H9 (cell line): ENCODE measurements around the gene KCNK1. TPM values are rescaled to one million over a fixed set of nuclear protein-coding genes. Genes with fewer than 3 reads are reported as not detected.

Source experiments
- DNase-seq: peaks from one replicate; pipeline ENCODE4 v3.0.0-alpha.2; 2017
- H2AFZ ChIP-seq: one replicate; pipeline ENCODE4 v1.6.1; 2013; ENCODE audit warnings: mild to moderate bottlenecking, low read length, control low read depth, moderate library complexity
- H2AK5ac ChIP-seq: 2 replicates; pipeline ENCODE4 v1.6.1; 2013; ENCODE audit warnings: low read length, control low read depth, mixed read lengths; ENCODE audit not compliant: insufficient read length
- H2BK120ac ChIP-seq: one replicate; pipeline ENCODE4 v1.6.1; 2013; ENCODE audit warnings: low read depth, mild to moderate bottlenecking, low read length, control low read depth, inconsistent platforms; ENCODE audit not compliant: poor library complexity, severe bottlenecking
- H2BK12ac ChIP-seq: 2 replicates; pipeline ENCODE4 v1.6.1; 2013; ENCODE audit warnings: low read length, control low read depth, mixed read lengths, low read depth; ENCODE audit not compliant: insufficient read length
- H2BK15ac ChIP-seq: 2 replicates; pipeline ENCODE4 v1.6.1; 2013; ENCODE audit warnings: low read depth, low read length, control low read depth
- H2BK20ac ChIP-seq: one replicate; pipeline ENCODE4 v1.6.1; 2013; ENCODE audit warnings: low read depth, mild to moderate bottlenecking, low read length, control low read depth, inconsistent platforms; ENCODE audit not compliant: poor library complexity, severe bottlenecking
- H2BK5ac ChIP-seq: 2 replicates; pipeline ENCODE4 v1.6.1; 2013; ENCODE audit warnings: low read length, control low read depth, mixed read lengths; ENCODE audit not compliant: insufficient read length
- H3K14ac ChIP-seq: 2 replicates; pipeline ENCODE4 v1.6.1; 2013; ENCODE audit warnings: low read length, control low read depth; ENCODE audit not compliant: insufficient read depth
- H3K18ac ChIP-seq: 2 replicates; pipeline ENCODE4 v1.6.1; 2013; ENCODE audit warnings: low read depth, mild to moderate bottlenecking, mixed read lengths, low read length, control low read depth; ENCODE audit not compliant: insufficient read length
- H3K23ac ChIP-seq: 2 replicates; pipeline ENCODE4 v1.6.1; 2013; ENCODE audit warnings: low read length, control low read depth, mixed read lengths, low read depth; ENCODE audit not compliant: insufficient read length
- H3K23me2 ChIP-seq: 2 replicates; pipeline ENCODE4 v1.6.1; 2013; ENCODE audit warnings: low read depth, mild to moderate bottlenecking, mixed read lengths, low read length, control low read depth; ENCODE audit not compliant: insufficient read length, poor library complexity, severe bottlenecking
- H3K27ac ChIP-seq: 2 replicates; pipeline ENCODE4 v1.5.1; 2013; ENCODE audit warnings: low read length, control low read depth, mixed read lengths, low read depth; ENCODE audit not compliant: insufficient read length
- H3K27me3 ChIP-seq: 2 replicates; pipeline ENCODE4 v1.6.1; 2013; ENCODE audit warnings: low read length, control low read depth, inconsistent platforms; ENCODE audit not compliant: insufficient read depth
- H3K4ac ChIP-seq: 2 replicates; pipeline ENCODE4 v1.6.1; 2013; ENCODE audit warnings: low read depth, mild to moderate bottlenecking, control low read depth, inconsistent platforms, low read length, moderate library complexity
- H3K4me1 ChIP-seq: 2 replicates; pipeline ENCODE4 v1.6.1; 2013; ENCODE audit warnings: low read length, control low read depth, inconsistent platforms; ENCODE audit not compliant: insufficient read depth
- H3K4me2 ChIP-seq: 2 replicates; pipeline ENCODE4 v1.6.1; 2013; ENCODE audit warnings: low read length, control low read depth, mixed read lengths; ENCODE audit not compliant: insufficient read length, insufficient read depth
- H3K56ac ChIP-seq: 2 replicates; pipeline ENCODE4 v1.6.1; 2013; ENCODE audit warnings: low read depth, mild to moderate bottlenecking, mixed read lengths, low read length, control low read depth; ENCODE audit not compliant: insufficient read length
- H3K79me1 ChIP-seq: 2 replicates; pipeline ENCODE4 v1.6.1; 2013; ENCODE audit warnings: low read depth, mild to moderate bottlenecking, moderate library complexity, low read length, control low read depth, inconsistent platforms; ENCODE audit not compliant: insufficient read depth, poor library complexity, severe bottlenecking
- H3K79me2 ChIP-seq: 2 replicates; pipeline ENCODE4 v1.6.1; 2013; ENCODE audit warnings: low read length, control low read depth, inconsistent platforms; ENCODE audit not compliant: insufficient read depth
- H3K9ac ChIP-seq: 2 replicates; pipeline ENCODE4 v1.6.1; 2013; ENCODE audit warnings: low read length, control low read depth, mixed read lengths; ENCODE audit not compliant: insufficient read length; ENCODE audit errors: extremely low read depth
- H3K9me3 ChIP-seq: one replicate; pipeline ENCODE4 v1.6.1; 2013; ENCODE audit warnings: low read depth, low read length, inconsistent platforms; ENCODE audit not compliant: control insufficient read depth
- H3T11ph ChIP-seq: one replicate; pipeline ENCODE4 v1.6.1; 2013; ENCODE audit warnings: mild to moderate bottlenecking, low read length, control low read depth, inconsistent platforms
- H4K20me1 ChIP-seq: one replicate; pipeline ENCODE4 v1.6.1; 2013; ENCODE audit not compliant: control insufficient read depth, insufficient read length, insufficient read depth
- H4K5ac ChIP-seq: 2 replicates; pipeline ENCODE4 v1.6.1; 2013; ENCODE audit warnings: low read depth, mild to moderate bottlenecking, mixed read lengths, low read length, control low read depth; ENCODE audit not compliant: insufficient read length
- H4K8ac ChIP-seq: replicated peaks from 2 replicates; pipeline ENCODE4 v1.6.1; 2013; ENCODE audit warnings: low read length, control low read depth, mixed read lengths, low read depth; ENCODE audit not compliant: insufficient read length
- H4K91ac ChIP-seq: 2 replicates; pipeline ENCODE4 v1.6.1; 2013; ENCODE audit warnings: low read depth, mild to moderate bottlenecking, moderate library complexity, mixed read lengths, low read length, control low read depth; ENCODE audit not compliant: insufficient read length
- H3K27ac Mint-ChIP-seq, 3 experiments: 2 replicates in 2 of 3; 3 replicates in 1 of 3; pipeline ENCODE4 v1.8.0; 2020 to 2021; ENCODE audit warnings: mixed read lengths in 3 of 3, mild to moderate bottlenecking in 1 of 3, moderate library complexity in 1 of 3
- H3K27me3 Mint-ChIP-seq: 2 replicates; pipeline ENCODE4 v1.8.0; 2021; ENCODE audit warnings: low read depth, mild to moderate bottlenecking, moderate library complexity, mixed read lengths
- H3K36me3 Mint-ChIP-seq, 3 experiments: 2 replicates in 2 of 3; 3 replicates in 1 of 3; pipeline ENCODE4 v1.8.0; 2020 to 2021; ENCODE audit warnings: low read depth in 3 of 3, mixed read lengths in 3 of 3; ENCODE audit not compliant: insufficient read depth in 1 of 3
- H3K4me1 Mint-ChIP-seq, 2 experiments: 2 replicates each; pipeline ENCODE4 v1.8.0; 2020; ENCODE audit warnings: mixed read lengths in 2 of 2
- H3K4me3 Mint-ChIP-seq, 2 experiments: 2 replicates in 1 of 2; 3 replicates in 1 of 2; pipeline ENCODE4 v1.8.0; 2020 to 2021; ENCODE audit warnings: mild to moderate bottlenecking in 2 of 2, mixed read lengths in 2 of 2, moderate library complexity in 1 of 2
- H3K9me3 Mint-ChIP-seq, 2 experiments: 2 replicates in 1 of 2; 3 replicates in 1 of 2; pipeline ENCODE4 v1.8.0; 2020; ENCODE audit warnings: mild to moderate bottlenecking in 2 of 2, mixed read lengths in 2 of 2, moderate library complexity in 1 of 2
- WGBS: extraction: QIAGEN DNeasy Blood & Tissue Kit; methylation state at CpG from one replicate; pipeline ENCODE4 v1.1.7; 2013; ENCODE audit warnings: missing lambda C conversion rate, low lambda C conversion rate, mixed read lengths; ENCODE audit not compliant: insufficient read length; ENCODE audit errors: extremely low coverage; 5-methylcytosine and 5-hydroxymethylcytosine counted together
- total RNA-seq: library from RNA; stranded (reverse); gene quantifications from 2 replicates; pipeline ENCODE4 v1.2.1, GENCODE V29; 2021
- TF ChIP-seq, protein P1 (sequence below): fragments of 200-600 bp; sonication (generic); conservative IDR thresholded peaks from 3 replicates; pipeline ENCODE4 v1.8.0; 2021; ENCODE audit warnings: antibody characterized with exemption, mild to moderate bottlenecking

KCNK1 gene
- total RNA-seq, 1 experiment from 2014 or later: 9.9 TPM

DNA sequence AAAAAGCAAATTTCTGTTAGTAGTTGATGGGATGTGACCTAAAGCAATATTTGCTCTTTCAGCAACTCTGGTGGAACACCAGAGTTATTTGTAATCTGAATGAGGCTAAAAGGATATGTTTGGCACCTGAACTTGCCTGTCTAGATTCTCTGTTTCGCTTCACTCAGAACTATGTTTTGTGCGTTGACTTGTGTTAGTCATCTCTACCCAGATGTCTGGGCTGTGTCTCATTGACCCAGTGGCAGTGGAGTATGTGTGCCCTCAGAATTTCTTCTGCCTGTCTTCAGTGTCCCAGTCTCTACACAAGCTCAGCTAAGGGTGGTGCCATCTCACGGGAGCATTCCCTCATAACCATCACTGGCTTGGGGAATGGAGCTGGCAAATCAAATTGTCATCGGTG, 13.9 kb downstream of the KCNK1 start:
- no peaks in the 10 kb centered on the region for H3K27me3 Mint-ChIP-seq
- Histone ChIP-seq H3K14ac (no peak overlapping the region), H3K4ac (no peak overlapping the region), H3K4me2 (no peak overlapping the region), H4K91ac (no peak overlapping the region), H4K20me1 (peaks cover 2% of the 10 kb centered on the region), H3K9ac (no peak overlapping the region), H3K79me1 (no peaks in the 10 kb centered on the region), H3K27ac (no peak overlapping the region), H3K23ac (no peak overlapping the region), H2BK20ac (no peak overlapping the region), H3K56ac (no peak overlapping the region), H3T11ph (no peak overlapping the region), H2BK5ac (no peak overlapping the region), H3K79me2 (peaks cover 2% of the 10 kb centered on the region), H3K18ac (no peak overlapping the region), H2BK120ac (no peak overlapping the region), H2AK5ac (no peak overlapping the region), H2BK15ac (no peak overlapping the region), H3K27me3 (no peaks in the 10 kb centered on the region), H4K5ac (no peak overlapping the region), H2AFZ (no peak overlapping the region), H4K8ac (no peak overlapping the region), H3K23me2 (no peaks in the 10 kb centered on the region), H2BK12ac (no peak overlapping the region), H3K9me3 (no peaks in the 10 kb centered on the region), H3K4me1 (peaks cover 2% of the 10 kb centered on the region)
- no peak overlapping the region for H3K4me3 Mint-ChIP-seq
- WGBS: no CpG with 5 or more reads among the region's 4 CpGs
- H3K27ac Mint-ChIP-seq: no peak overlapping the region; a peak in 1 of 7 replicates
- peaks cover 6 to 8% of the 10 kb centered on the region in 2 experiments for H3K4me1 Mint-ChIP-seq
- no peaks in the 10 kb centered on the region for H3K9me3 Mint-ChIP-seq
- TF ChIP-seq, protein P1, sequence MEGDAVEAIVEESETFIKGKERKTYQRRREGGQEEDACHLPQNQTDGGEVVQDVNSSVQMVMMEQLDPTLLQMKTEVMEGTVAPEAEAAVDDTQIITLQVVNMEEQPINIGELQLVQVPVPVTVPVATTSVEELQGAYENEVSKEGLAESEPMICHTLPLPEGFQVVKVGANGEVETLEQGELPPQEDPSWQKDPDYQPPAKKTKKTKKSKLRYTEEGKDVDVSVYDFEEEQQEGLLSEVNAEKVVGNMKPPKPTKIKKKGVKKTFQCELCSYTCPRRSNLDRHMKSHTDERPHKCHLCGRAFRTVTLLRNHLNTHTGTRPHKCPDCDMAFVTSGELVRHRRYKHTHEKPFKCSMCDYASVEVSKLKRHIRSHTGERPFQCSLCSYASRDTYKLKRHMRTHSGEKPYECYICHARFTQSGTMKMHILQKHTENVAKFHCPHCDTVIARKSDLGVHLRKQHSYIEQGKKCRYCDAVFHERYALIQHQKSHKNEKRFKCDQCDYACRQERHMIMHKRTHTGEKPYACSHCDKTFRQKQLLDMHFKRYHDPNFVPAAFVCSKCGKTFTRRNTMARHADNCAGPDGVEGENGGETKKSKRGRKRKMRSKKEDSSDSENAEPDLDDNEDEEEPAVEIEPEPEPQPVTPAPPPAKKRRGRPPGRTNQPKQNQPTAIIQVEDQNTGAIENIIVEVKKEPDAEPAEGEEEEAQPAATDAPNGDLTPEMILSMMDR: no peak
- peaks cover 0 to 6% (median 4%) of the 10 kb centered on the region in 3 experiments; a peak in 4 of 7 replicates for H3K36me3 Mint-ChIP-seq
- no peak for DNase-seq
